HG02885 (cell line): ENCODE data around the gene TLR1.
"Not testable (repeated sequence)": the region's sequence is repeated elsewhere in the genome, so short reads cannot be mapped to it uniquely, and the experiment has no call there.

Source experiments
- ATAC-seq: cut with Tn5 transposase; IDR thresholded peaks from one replicate; pipeline ENCODE4 v1.9.1; 2021; ENCODE audit warnings: mild to moderate bottlenecking; ENCODE audit not compliant: unreplicated experiment, poor library complexity

Gene TLR1

GRCh38 chr4:38780833-38781484 lies 23.6 kb downstream of the TLR1 start:
- ATAC-seq = no peak

- ATAC-seq = no peak
Observed at GRCh38 chr4:38779790-38780189, 24.8 kb downstream of the TLR1 start.

DNA sequence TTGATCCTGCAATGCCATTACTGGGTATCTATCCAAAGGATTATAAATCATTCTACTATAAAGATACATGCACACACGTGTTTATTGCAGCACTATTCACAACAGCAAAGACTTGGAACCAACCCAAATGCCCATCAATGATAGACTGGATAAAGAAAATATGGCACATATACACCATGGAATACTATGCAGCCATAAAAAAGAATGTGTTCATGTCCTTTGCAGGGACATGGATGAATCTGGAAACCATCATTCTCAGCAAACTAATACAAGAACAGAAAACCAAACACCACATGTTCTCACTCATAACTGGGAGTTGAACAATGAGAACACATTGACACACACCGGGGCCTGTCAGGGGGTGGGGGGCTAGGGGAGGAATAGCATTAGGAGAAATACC lies 26.7 kb downstream of the TLR1 start:
- ATAC-seq = not testable (repeated sequence)

- no peak for ATAC-seq
Observed at GRCh38 chr4:38775326-38775725, 29.3 kb downstream of the TLR1 start.

DNA sequence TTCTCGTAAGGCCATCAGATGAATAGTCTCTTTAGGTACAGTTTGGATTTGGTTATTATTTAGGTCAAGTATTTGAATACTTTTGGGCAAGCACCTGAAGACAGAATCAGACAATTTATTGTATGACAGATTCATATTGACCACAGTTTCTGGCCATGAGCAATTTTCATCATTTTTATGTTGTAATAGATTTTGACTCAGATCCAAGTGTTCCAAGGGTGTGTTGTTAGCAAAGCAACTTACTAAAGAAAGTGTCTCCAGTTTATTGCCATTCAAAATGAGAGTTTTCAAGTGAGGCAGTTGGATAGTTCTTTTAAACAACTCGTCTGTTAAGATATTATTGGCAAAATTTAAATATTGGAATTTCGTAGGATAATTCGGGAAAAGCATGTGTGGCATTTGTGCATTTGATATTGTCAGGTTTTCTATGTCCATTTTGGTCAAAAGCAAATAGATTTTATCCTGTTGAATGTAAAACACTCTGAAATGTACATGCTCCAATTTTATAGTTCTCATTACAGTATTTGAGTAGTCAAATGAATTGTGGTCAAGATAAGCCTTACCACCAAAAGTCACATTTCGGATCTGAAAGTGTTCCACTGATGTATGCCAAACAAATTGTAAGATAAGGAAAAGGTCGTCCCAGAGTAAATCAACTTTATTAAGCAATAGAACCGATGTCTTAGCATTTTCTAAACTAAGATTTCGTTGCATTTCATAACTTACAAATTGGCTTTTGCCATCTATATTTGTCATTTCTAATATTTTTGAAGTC lies 30.2 kb downstream of the TLR1 start:
- ATAC-seq = no peak

- ATAC-seq = not testable (repeated sequence)
Observed at GRCh38 chr4:38770281-38770680, 34.3 kb downstream of the TLR1 start.

- no peak for ATAC-seq
Observed at GRCh38 chr4:38769857-38770256, 34.7 kb downstream of the TLR1 start.

DNA sequence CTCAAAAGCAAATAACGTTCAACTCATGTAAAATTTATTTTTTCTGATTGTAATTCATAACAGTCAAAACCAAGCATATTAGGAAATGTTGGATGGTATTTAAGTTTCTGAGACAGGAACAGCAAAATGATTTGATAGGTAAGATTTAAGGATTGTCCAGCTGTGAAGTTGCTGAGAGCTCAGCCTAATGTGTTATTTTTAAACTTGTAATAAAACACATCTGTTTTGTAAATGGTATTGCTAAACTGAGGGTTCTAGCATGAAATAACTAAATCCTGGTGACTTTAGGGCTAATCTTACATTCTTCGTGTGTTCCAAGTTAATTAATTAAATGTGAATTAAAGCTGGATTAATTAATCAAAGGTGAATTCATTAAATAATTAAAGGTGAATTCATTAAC lies 35.1 kb downstream of the TLR1 start:
- no peak for ATAC-seq

DNA sequence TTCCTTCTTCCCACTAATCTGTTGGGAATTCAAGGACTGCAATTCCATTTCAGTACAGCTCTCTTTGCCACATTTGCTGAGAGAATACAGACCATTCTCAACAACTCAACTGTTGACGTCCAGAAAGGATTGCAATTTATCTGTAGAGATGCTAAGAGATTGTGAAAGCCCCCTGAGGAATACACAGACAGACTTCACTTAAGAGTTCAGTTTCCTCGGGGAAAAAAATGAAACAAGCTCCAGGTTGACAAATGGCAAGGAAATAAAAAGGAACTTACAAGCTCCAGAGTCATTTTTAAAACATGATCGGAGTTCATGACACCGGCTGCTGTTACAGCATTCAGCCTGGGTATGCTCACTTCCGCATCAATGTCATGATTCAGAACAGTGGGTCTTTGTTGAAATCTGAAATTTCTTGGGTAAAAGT lies 35.6 kb downstream of the TLR1 start:
- ATAC-seq = no peak

DNA sequence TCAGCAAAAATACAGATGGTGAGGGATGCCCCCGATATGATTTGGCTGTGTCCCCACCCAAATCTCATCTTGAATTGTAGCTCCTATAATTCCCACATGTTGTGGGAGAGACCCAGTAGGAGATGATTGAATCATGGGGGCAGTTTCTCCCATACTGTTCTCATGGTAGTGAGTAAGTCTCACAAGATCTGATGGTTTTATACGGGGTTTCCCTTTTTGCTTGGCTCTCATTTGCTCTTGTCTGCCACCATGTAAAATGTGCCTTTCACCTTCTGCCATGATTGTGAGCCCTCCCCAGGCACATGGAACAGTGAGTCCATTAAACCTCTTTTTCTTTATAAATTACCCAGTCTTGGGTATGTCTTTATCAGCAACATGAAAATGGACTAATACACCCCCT lies 37.7 kb downstream of the TLR1 start:
- ATAC-seq = not testable (repeated sequence)

GRCh38 chr4:38765382-38765781 lies 39.2 kb downstream of the TLR1 start:
- ATAC-seq = no peak

DNA sequence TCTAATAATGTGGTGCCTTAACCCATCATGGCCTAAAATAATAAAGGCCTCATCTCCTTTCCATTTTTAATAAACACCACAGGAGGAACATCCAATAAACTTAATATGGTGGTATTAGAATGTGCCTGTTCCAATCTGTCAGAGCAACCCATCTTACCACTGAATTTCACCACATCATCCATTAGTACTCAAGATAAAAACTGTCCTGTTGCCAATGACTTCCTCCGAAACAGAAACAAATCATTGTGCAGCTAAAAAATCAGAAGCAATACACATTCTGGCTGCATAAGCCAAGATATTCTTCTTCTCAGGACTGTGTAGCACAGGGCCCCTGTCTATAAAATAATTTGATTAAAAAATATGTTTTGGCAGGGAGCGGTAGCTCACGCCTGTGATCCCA lies 40.3 kb downstream of the TLR1 start:
- ATAC-seq = no peak

GRCh38 chr4:38762560-38762959 lies 42.0 kb downstream of the TLR1 start:
- peak; percentile 42 for ATAC-seq

DNA sequence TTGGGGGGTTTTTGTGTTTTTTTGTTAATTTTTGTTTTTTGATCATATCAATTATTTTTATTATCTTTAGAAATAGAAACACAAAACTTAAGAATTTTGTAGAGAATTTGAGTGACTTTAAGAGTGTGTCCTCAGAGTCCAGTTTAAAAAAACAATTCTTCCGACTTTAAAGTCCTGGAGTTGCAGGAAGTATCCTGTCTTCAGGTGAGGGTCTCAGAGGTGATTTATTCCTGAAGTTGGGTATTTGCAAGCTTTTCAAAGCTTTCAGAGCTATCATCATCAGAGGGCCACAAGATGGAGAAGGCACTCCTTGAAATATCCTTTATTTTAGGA lies 44.8 kb downstream of the TLR1 start:
- no peak for ATAC-seq

DNA sequence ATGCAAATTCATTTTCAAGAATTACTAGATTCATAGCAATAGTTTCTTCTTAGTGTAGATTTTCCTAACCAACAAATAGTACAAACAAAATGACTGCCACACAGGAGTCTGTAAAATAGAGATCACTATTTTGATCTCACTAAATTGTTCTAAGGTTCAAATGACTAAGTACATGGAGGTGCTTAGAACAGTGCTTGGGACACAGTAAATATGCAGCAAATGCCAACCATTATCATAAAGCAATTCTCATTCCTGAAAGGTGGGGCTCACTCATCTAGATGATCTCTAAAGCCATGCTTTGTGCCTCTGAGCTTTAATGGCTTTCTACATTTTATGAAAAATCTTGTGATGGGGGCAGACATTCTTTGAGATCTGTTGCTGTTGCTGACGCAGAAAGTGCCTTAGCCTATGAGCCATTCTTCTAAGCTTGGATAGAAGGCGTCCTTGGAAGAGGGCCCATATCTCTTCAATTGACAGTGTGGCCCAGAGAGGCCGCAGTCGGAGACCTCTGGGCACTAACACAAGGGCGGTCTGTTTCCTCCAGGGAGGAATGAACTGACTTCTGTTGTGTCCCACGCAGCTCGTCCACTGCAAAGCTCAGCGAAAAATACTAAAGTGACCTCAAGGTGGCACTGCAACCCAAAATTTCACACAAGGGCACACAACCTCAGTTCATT lies 45.3 kb downstream of the TLR1 start:
- peak; percentile 26 for ATAC-seq

GRCh38 chr4:38757945-38758600 lies 46.5 kb downstream of the TLR1 start:
- ATAC-seq = no peak

GRCh38 chr4:38752941-38753806 lies 51.4 kb downstream of the TLR1 start:
- no peak for ATAC-seq

DNA sequence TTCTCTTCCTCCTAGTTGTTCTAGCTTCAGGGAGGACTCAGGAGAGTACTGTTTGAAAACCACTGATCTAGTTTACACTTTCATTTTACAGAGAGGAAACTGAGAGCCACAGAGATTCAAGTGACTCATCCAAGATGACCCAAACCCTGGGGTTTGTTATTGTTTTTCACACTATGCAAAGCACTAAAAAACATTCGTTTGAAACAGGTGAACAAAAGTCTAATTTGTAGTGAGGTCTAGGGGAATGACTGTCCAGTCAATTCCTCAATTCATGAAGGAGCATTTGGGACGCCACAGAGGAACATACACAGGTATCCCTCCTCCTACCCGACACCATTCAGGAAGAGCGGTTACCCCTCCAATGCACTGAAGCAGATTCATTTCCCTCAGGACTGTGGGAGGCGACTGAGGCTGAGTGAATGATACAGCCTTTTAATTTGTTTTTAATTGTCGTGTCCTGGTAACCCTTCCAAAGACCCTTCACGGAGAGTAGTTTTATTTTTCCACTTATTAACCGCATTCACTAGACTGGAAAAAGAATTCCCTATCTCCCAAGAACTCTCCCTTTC lies 52.1 kb downstream of the TLR1 start:
- peak; percentile 98 for ATAC-seq

DNA sequence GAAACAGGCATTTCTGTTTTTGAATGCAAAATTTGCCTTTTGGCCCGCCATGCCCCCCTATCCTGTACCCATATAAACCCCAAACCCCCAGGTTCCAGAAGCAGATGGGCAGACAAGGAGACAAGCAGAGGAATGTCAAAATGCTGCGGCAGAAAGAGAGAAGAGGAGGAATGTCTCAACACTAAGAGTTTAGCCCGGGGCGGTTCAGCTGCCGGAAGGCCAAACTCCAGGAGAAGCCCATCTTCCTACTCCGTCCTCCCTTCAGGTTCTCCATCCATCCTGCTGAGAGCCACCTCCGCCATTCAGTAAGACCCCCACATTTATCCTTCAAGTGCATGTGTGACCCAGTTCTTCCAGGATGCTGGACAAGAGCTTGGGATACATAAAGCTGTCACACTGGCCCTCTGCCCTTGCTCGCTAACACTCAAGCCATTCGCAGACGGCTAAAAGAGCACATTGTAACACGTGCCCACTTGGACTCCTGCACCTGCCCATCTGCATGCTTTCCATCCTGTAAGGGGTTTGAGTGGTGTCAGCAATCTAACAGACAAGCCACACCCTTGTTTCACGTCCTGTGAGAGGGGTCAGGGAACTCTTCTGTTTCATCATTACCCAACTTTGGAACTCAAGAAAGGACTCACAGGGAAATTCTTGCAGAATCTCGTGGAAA lies 53.1 kb downstream of the TLR1 start:
- ATAC-seq = no peak
